SK-N-MC (cell line): ENCODE measurements around the gene SPEM3.

ENCODE experiments used
- DNase-seq: peaks from one replicate; pipeline ENCODE4 v3.0.0-alpha.2; 2011; ENCODE audit warnings: low read depth, low spot score
- H3K27ac ChIP-seq: fragments of 200-600 bp; sonication (generic); 2 replicates; pipeline ENCODE4 v1.5.1; 2016; ENCODE audit warnings: mixed run types
- H3K36me3 ChIP-seq: fragments of 200-600 bp; sonication (generic); 2 replicates; pipeline ENCODE4 v1.6.1; 2017; ENCODE audit warnings: antibody characterized with exemption, low read length, mixed read lengths; ENCODE audit not compliant: insufficient read depth
- H3K4me3 ChIP-seq: fragments of 200-600 bp; sonication (generic); 2 replicates; pipeline ENCODE4 v1.5.1; 2016
- H3K9ac ChIP-seq: fragments of 200-600 bp; sonication (generic); 2 replicates; pipeline ENCODE4 v1.8.0; 2017; ENCODE audit warnings: mixed run types, mixed read lengths; ENCODE audit not compliant: insufficient read length
- H3K9me3 ChIP-seq: fragments of 200-600 bp; sonication (generic); 2 replicates; pipeline ENCODE4 v1.6.1; 2017; ENCODE audit warnings: low read depth, mild to moderate bottlenecking, antibody characterized with exemption, low read length, moderate library complexity, mixed read lengths
- EZH2 ChIP-seq: fragments of 200-600 bp; sonication (generic); IDR thresholded peaks from one replicate; pipeline ENCODE4 v1.6.1; 2017; ENCODE audit warnings: antibody characterized with exemption
- FOXP2 ChIP-seq: optimal IDR thresholded peaks from 2 replicates; pipeline ENCODE3; 2011; ENCODE audit warnings: mild to moderate bottlenecking, moderate library complexity; ENCODE audit not compliant: insufficient read depth; ENCODE audit errors: extremely low read length, control extremely low read depth
- POLR2AphosphoS5 ChIP-seq: IDR thresholded peaks from 2 replicates; pipeline ENCODE4 v1.6.1; 2012; ENCODE audit warnings: mild to moderate bottlenecking, low read depth, low read length, borderline replicate concordance

Gene SPEM3

DNA sequence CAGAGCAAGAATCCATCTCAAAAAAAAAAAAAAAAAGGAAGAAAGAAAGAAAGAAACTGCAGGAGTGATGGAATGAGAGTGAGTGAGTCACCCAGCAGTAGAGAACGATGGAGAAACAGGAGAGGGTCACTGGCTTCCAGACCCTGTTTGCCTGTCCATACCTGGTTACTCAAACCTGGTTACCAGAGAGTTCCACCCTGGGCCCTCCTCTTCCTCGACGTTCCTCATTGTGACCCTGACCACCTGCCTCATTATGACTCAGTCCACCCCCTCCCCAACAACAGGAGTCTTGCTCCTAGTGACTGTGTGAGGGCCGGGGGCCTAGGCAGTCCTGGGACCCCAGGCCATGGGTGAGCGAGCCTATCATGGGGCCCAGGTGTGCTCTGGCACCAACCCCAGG, at the start of gene SPEM3:
Gene SPEM3 (plus strand): TSS at position 301 of the 400 bp plus-strand sequence. CDS start 46 bp downstream, at position 347.
- H3K9ac ChIP-seq: no peak within 1 kb of the TSS
- H3K36me3 ChIP-seq: no peaks in the 10 kb centered on the region
- TF ChIP-seq FOXP2: no peak
- no peak within 1 kb of the TSS for H3K27ac ChIP-seq
- H3K4me3 ChIP-seq: no peak within 1 kb of the TSS
- no peak for DNase-seq
- H3K9me3 ChIP-seq: no peaks in the 10 kb centered on the region

DNA sequence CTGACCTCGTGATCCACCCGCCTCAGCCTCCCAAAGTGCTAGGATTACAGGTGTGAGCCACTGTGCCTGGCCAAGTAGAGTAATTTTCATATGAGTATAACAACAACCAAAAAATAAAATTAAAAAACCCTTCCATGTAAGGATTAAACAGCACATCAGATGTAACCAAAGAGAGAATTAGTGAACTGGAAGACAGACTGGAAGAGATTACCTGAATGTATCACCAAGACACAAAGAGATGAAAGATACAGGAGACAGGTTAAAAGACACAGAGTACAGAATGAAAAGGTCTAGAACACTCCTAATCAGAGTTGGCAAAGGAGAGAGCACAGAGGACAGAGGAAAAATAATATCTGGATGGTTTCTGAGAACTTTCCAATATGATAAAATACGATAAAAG, 49.5 kb upstream of the SPEM3 start:
- Histone ChIP-seq H3K27ac (no peak overlapping the region), H3K36me3 (no peaks in the 10 kb centered on the region), H3K9me3 (no peaks in the 10 kb centered on the region), H3K4me3 (no peak overlapping the region), H3K9ac (no peak overlapping the region)
- DNase-seq: no peak
- no peak for TF ChIP-seq POLR2AphosphoS5
- TF ChIP-seq EZH2: no peak
- TF ChIP-seq FOXP2: no peak

DNA sequence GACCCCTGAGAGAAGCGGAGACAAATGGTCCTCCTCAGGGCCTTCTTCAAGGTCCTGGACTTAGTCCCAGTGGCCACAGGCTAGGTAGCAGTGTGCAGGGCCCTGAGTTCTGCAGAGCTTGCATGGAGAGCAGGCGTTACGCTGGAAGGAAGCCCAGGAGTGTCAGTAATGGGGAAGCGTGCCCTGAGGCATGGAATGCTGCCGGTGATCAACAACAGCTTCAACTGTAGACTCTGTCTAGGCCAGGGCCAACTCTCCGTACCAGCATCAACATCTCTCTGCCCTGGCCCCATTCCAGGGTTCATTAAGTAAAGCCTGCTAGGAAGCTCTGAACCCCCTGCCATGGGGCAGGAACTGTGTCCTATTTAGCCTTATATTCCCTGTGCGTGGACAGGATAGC, 48.3 kb upstream of the SPEM3 start:
- Histone ChIP-seq H3K27ac (no peak overlapping the region), H3K9me3 (no peaks in the 10 kb centered on the region), H3K4me3 (no peak overlapping the region), H3K9ac (no peak overlapping the region), H3K36me3 (no peaks in the 10 kb centered on the region)
- no peak for TF ChIP-seq FOXP2
- no peak for TF ChIP-seq POLR2AphosphoS5
- no peak for TF ChIP-seq EZH2
- no peak for DNase-seq

DNA sequence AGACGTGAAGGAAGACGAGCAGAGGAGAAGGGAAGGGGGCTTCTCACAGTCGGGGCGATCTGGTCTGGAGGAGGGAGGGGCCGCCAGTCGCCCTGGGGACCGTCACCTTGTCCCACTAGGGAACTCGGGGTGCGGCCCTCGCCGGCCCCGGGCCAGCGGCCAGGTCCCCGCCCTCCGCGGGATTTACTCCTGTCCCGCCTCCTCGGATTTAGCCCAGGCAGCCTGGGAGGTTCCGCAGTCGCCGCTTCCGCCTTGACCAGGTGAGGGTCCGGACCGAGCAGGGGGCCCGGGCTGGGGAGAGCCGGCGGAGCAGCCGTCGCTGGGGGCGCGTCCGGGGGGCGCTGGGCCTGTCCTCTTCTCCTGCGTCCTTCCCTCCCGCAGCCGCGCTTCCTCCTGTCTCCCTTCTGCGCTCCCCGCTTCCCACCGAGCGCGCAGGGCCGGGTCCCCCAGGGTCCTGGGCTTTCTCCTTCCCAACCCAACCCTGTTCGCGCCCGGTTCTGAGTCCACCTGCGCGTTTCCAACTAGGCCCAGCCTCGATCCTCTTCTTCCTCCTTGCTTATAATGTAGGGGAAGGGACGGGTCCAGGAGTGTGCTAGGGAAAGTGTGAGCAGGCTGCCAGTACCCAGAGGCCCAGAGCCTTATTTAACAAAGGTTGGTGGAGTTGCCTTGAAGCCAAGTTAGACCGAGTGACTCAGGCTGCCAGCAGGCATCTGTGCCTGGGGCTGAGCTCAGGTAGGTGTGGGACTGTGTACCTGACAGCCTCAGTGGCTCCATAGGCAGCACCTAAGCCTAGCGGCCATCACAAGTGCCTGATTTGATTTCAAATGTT, 47.6 kb upstream of the SPEM3 start, which contains the start of gene TNK1:
Gene TNK1 (plus strand): TSS at position 235 of the 829 bp plus-strand sequence. CDS start 1,838 bp downstream, outside the sequence.
- no peak within 1 kb of the TSS for H3K9ac ChIP-seq
- H3K36me3 ChIP-seq: no peaks in the 10 kb centered on the region
- DNase-seq: no peak
- H3K9me3 ChIP-seq: no peaks in the 10 kb centered on the region
- no peak within 1 kb of the TSS for H3K4me3 ChIP-seq
- H3K27ac ChIP-seq: no peak within 1 kb of the TSS
- TF ChIP-seq EZH2: no peak
- TF ChIP-seq FOXP2: no peak
- no peak for TF ChIP-seq POLR2AphosphoS5

DNA sequence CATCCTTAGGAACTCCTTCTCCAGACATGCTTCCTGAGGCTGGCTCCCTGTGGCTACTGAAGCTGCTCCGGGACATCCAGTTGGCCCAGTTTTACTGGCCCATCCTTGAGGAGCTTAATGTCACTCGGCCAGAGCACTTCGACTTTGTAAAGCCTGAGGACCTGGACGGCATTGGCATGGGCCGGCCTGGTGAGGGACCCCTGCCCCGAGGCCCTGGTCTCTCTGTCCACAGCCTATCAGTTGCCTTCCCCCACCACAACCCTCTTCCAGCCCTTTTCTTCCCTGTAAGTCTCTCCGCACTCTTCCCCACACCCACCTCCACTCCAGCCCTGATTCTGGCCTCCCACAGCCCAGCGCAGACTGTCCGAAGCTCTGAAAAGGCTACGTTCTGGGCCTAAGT, 45.8 kb upstream of the SPEM3 start:
- no peaks in the 10 kb centered on the region for H3K9me3 ChIP-seq
- DNase-seq: no peak
- no peak for TF ChIP-seq FOXP2
- TF ChIP-seq EZH2: no peak
- TF ChIP-seq POLR2AphosphoS5: no peak

DNA sequence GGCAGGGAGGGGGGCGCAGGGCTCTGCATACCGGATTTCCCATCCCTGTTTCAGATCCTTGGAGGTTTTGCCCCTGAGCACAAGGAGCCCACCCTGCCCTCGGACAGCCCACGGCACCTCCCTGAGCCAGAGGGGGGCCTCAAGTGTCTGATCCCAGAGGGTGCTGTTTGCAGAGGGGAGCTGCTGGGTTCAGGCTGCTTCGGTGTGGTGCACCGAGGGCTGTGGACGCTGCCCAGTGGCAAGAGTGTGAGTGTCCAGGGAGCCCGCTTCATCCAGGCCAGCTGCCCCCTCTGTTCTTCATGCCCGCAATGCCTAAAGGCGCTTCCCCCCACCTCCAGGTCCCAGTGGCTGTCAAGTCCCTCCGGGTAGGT, 45.3 kb upstream of the SPEM3 start:
- no peaks in the 10 kb centered on the region for H3K36me3 ChIP-seq
- H3K27ac ChIP-seq: no peak overlapping the region
- DNase-seq: no peak
- H3K4me3 ChIP-seq: peak overlapping the region; percentile 79; the same call in 1 of the 2 replicates
- H3K9ac ChIP-seq: no peak overlapping the region
- TF ChIP-seq FOXP2 (no peak), EZH2 (no peak), POLR2AphosphoS5 (no peak)
- no peaks in the 10 kb centered on the region for H3K9me3 ChIP-seq

More for the DNA sequence above, 45.8 kb upstream of the SPEM3 start:
- no peak overlapping the region for H3K4me3 ChIP-seq
- H3K27ac ChIP-seq: no peak overlapping the region
- no peaks in the 10 kb centered on the region for H3K36me3 ChIP-seq
- H3K9ac ChIP-seq: no peak overlapping the region

DNA sequence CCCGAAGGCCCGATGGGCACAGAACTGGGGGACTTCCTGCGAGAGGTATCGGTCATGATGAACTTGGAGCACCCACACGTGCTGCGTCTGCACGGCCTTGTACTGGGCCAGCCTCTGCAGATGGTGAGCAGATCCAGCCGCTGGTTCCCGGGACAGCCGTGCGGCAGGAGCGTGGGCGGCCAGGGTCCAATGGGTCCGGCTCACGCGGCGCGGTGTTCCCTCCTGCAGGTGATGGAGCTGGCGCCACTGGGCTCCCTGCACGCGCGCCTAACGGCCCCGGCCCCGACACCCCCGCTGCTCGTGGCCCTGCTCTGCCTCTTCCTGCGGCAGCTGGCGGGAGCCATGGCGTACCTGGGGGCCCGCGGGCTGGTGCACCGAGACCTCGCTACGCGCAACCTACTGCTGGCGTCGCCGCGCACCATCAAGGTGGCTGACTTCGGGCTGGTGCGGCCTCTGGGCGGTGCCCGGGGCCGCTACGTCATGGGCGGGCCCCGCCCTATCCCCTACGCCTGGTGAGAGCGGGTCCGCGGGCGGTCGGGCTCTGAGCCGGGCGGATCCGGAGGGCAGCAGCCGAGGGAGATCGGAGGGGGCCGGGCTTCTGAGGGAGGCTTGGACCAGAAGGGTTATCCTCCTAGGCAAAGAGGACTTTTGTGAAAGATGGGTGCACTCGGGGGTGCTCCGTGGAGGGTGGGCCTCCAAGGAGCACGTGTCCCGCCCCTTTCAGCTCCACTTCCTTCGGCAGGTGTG, 44.7 kb upstream of the SPEM3 start:
- TF ChIP-seq FOXP2 (no peak), POLR2AphosphoS5 (peak; percentile 28; the same call in 1 of the 2 replicates), EZH2 (no peak)
- H3K9ac ChIP-seq: peak overlapping the region; percentile 63
- no peaks in the 10 kb centered on the region for H3K36me3 ChIP-seq
- H3K27ac ChIP-seq: no peak overlapping the region
- H3K9me3 ChIP-seq: no peaks in the 10 kb centered on the region
- no peak for DNase-seq
- H3K4me3 ChIP-seq: peak overlapping the region; percentile 79

DNA sequence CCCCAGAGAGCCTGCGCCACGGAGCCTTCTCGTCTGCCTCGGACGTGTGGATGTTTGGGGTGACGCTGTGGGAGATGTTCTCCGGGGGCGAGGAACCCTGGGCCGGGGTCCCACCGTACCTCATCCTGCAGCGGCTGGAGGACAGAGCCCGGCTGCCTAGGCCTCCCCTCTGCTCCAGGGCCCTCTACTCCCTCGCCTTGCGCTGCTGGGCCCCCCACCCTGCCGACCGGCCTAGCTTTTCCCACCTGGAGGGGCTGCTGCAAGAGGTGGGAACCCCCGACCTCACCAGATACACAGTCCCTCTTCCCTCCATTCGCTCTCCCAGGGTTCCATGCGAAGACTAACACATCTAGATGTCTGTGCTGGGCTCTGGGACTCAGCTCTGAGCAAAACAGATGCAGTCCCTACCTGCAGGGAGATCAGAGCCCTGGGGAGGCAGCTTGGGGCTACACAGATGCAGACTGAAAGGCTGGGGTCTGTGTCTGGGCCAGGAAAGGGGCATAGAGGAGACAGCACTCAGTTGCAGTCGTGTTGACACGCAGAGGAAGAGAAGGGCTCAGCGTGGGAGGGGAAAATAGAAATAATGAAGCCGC, 44.1 kb upstream of the SPEM3 start:
- Histone ChIP-seq H3K27ac (no peak overlapping the region), H3K4me3 (peak overlapping the region; percentile 79), H3K9ac (no peak overlapping the region), H3K9me3 (no peaks in the 10 kb centered on the region), H3K36me3 (no peaks in the 10 kb centered on the region)
- no peak for TF ChIP-seq FOXP2
- no peak for TF ChIP-seq POLR2AphosphoS5
- no peak for TF ChIP-seq EZH2
- DNase-seq: no peak
